GM21529 (cell line): ENCODE measurements around the gene ICE1.
"Not testable (repeated sequence)": the region's sequence is repeated elsewhere in the genome, so short reads cannot be mapped to it uniquely, and the experiment has no call there.

Experiments
- ATAC-seq: cut with Tn5 transposase; IDR thresholded peaks from one replicate; pipeline ENCODE4 v1.9.1; 2021; ENCODE audit not compliant: unreplicated experiment

Gene ICE1

GRCh38 chr5:5487585-5488360, 65.3 kb downstream of the ICE1 start:
- ATAC-seq, result no peak

GRCh38 chr5:5490774-5491347, 68.4 kb downstream of the ICE1 start:
- no peak for ATAC-seq

GRCh38 chr5:5492087-5492933, 69.8 kb downstream of the ICE1 start:
- ATAC-seq, result no peak

GRCh38 chr5:5492934-5493271, 70.4 kb downstream of the ICE1 start:
- ATAC-seq, result not testable (repeated sequence)

- peak; percentile 84 for ATAC-seq
Measured at GRCh38 chr5:5494489-5495402, 72.3 kb downstream of the ICE1 start.

- peak; percentile 55 for ATAC-seq
Measured at GRCh38 chr5:5497152-5497788, 74.8 kb downstream of the ICE1 start.

GRCh38 chr5:5499442-5499841, 77.0 kb downstream of the ICE1 start:
- ATAC-seq, result no peak

- ATAC-seq, result no peak
Measured at GRCh38 chr5:5504325-5504724, 81.8 kb downstream of the ICE1 start.

- no peak for ATAC-seq
Measured at GRCh38 chr5:5505815-5506214, 83.3 kb downstream of the ICE1 start.

- ATAC-seq, result no peak
Measured at GRCh38 chr5:5508391-5508790, 85.9 kb downstream of the ICE1 start.

- no peak for ATAC-seq
Measured at GRCh38 chr5:5511904-5512416, 89.5 kb downstream of the ICE1 start.

GRCh38 chr5:5512543-5512942, 90.1 kb downstream of the ICE1 start:
- no peak for ATAC-seq

GRCh38 chr5:5520622-5521021, 98.1 kb downstream of the ICE1 start:
- ATAC-seq, result not testable (repeated sequence)

- no peak for ATAC-seq
Measured at GRCh38 chr5:5521029-5521428, 98.6 kb downstream of the ICE1 start.

- ATAC-seq, result no peak
Measured at GRCh38 chr5:5521478-5521877, 99.0 kb downstream of the ICE1 start.

- no peak for ATAC-seq
Measured at GRCh38 chr5:5522336-5522735, 99.9 kb downstream of the ICE1 start.

- ATAC-seq, result peak; percentile 94
Measured at GRCh38 chr5:5523066-5523505, 100.6 kb downstream of the ICE1 start.

- ATAC-seq, result no peak
Measured at GRCh38 chr5:5524327-5524726, 101.8 kb downstream of the ICE1 start.

- no peak for ATAC-seq
Measured at GRCh38 chr5:5531371-5531770, 108.9 kb downstream of the ICE1 start.
